HG03432 (cell line): ENCODE measurements around the gene RAD51B.
A peak's percentile ranks its signal among the peaks of the same experiment; 100 is the strongest.

ENCODE experiments used
- ATAC-seq: cut with Tn5 transposase; IDR thresholded peaks from one replicate; pipeline ENCODE4 v1.9.1; 2021; ENCODE audit warnings: mild to moderate bottlenecking, moderate library complexity; ENCODE audit not compliant: unreplicated experiment

Gene RAD51B

GRCh38 chr14:68228656-68229055 lies 409.1 kb downstream of the RAD51B start:
- ATAC-seq, result no peak

GRCh38 chr14:68229423-68230100 lies 410.0 kb downstream of the RAD51B start:
- no peak for ATAC-seq

GRCh38 chr14:68230202-68230949 lies 410.8 kb downstream of the RAD51B start:
- no peak for ATAC-seq

- no peak for ATAC-seq
Observed at GRCh38 chr14:68230950-68231717, 411.6 kb downstream of the RAD51B start.

- no peak for ATAC-seq
Observed at GRCh38 chr14:68231898-68232297, 412.3 kb downstream of the RAD51B start.

- peak; percentile 93 for ATAC-seq
Observed at GRCh38 chr14:68232300-68233055, 412.9 kb downstream of the RAD51B start.

- no peak for ATAC-seq
Observed at GRCh38 chr14:68233101-68233784, 413.7 kb downstream of the RAD51B start.

GRCh38 chr14:68234101-68234905 lies 414.7 kb downstream of the RAD51B start:
- no peak for ATAC-seq

- ATAC-seq, result no peak
Observed at GRCh38 chr14:68235011-68235410, 415.4 kb downstream of the RAD51B start.

GRCh38 chr14:68236582-68237458 lies 417.2 kb downstream of the RAD51B start:
- ATAC-seq, result no peak

GRCh38 chr14:68238551-68238950 lies 419.0 kb downstream of the RAD51B start:
- ATAC-seq, result no peak

GRCh38 chr14:68238976-68239375 lies 419.4 kb downstream of the RAD51B start:
- ATAC-seq, result no peak

- ATAC-seq, result no peak
Observed at GRCh38 chr14:68239988-68240771, 420.6 kb downstream of the RAD51B start.

- no peak for ATAC-seq
Observed at GRCh38 chr14:68241862-68242487, 422.4 kb downstream of the RAD51B start.

- no peak for ATAC-seq
Observed at GRCh38 chr14:68243450-68244010, 424.0 kb downstream of the RAD51B start.

- no peak for ATAC-seq
Observed at GRCh38 chr14:68244262-68244980, 424.8 kb downstream of the RAD51B start.
